T-cell (primary cell): Measurements from ENCODE around the gene FGGY. TPM values are rescaled to one million over a fixed set of nuclear protein-coding genes. Genes with fewer than 3 reads are reported as not detected.
A peak's percentile ranks its signal among the peaks of the same experiment; 100 is the strongest.
"Not testable (repeated sequence)": the region's sequence is repeated elsewhere in the genome, so short reads cannot be mapped to it uniquely, and the experiment has no call there.

Source experiments
- ATAC-seq, 4 experiments: fragments of 200-7000 bp in 3 of 4; fragments of 150-1000 bp in 1 of 4; cut with Tn5 transposase; replicated peaks in 1 of 4; 1 replicate in 3 of 4; 2 replicates in 1 of 4; pipeline ENCODE4 v1.10.0; 2021; ENCODE audit warnings: moderate library complexity in 3 of 4, mild to moderate bottlenecking in 2 of 4, moderate number of reproducible peaks in 1 of 4
- CTCF ChIA-PET, 2 donors: fragments of 300-600 bp; sonication (Branson Sonifier 250); formaldehyde crosslinking; loops; one replicate each; lab custom pipeline; 2022; ENCODE audit warnings: antibody characterized with exemption in 2 of 2; lab: Charles Lee
- POLR2A ChIA-PET, 2 donors: fragments of 300-600 bp; sonication (Branson Sonifier 250); formaldehyde crosslinking; loops; one replicate each; lab custom pipeline; 2022; ENCODE audit warnings: antibody characterized with exemption in 2 of 2; lab: Charles Lee
- DNase-seq, 35 experiments: peaks; one replicate each; pipeline versions ENCODE4 v3.0.0 to v3.0.0-alpha.2; 2013 to 2023
- H3K27ac ChIP-seq: one replicate; pipeline ENCODE4 v1.5.1; 2013; ENCODE audit warnings: low read length
- H3K27me3 ChIP-seq, 2 experiments: replicated peaks in 1 of 2; 1 replicate in 1 of 2; 2 replicates in 1 of 2; pipeline versions ENCODE4 v1.6.1 to v1.7.0; 2013; ENCODE audit warnings: low read length in 1 of 2, mixed read lengths in 1 of 2; ENCODE audit not compliant: control insufficient read depth in 2 of 2, insufficient read depth in 2 of 2; ENCODE audit errors: extremely low read depth in 1 of 2
- H3K36me3 ChIP-seq, 2 donors: 1 replicate in 1 of 2; 2 replicates in 1 of 2; pipeline versions ENCODE4 v1.6.1 to v1.7.0; 2013; ENCODE audit warnings: low read length in 1 of 2; ENCODE audit not compliant: control insufficient read depth in 2 of 2, insufficient read depth in 1 of 2; ENCODE audit errors: extremely low read depth in 1 of 2
- H3K4me1 ChIP-seq, 2 experiments: 1 replicate in 1 of 2; 2 replicates in 1 of 2; pipeline versions ENCODE4 v1.6.1 to v1.7.0; 2013; ENCODE audit warnings: low read length in 2 of 2, mixed read lengths in 1 of 2; ENCODE audit not compliant: insufficient read depth in 2 of 2, control insufficient read depth in 1 of 2; ENCODE audit errors: extremely low read depth in 1 of 2
- H3K4me3 ChIP-seq, 2 donors: 1 replicate in 1 of 2; 2 replicates in 1 of 2; pipeline versions ENCODE4 v1.5.1 to v1.7.0; 2013; ENCODE audit warnings: mild to moderate bottlenecking in 2 of 2, low read length in 1 of 2, moderate library complexity in 1 of 2; ENCODE audit not compliant: control insufficient read depth in 1 of 2; ENCODE audit errors: extremely low read depth in 1 of 2
- H3K9me3 ChIP-seq: 2 replicates; pipeline ENCODE4 v1.7.0; 2013
- H3K27ac Mint-ChIP-seq, 2 donors: one replicate each; pipeline ENCODE4 v1.8.0; 2020 to 2021; ENCODE audit warnings: mild to moderate bottlenecking in 2 of 2, mixed read lengths in 2 of 2
- H3K27me3 Mint-ChIP-seq, 2 donors: one replicate each; pipeline ENCODE4 v1.8.0; 2021 to 2022; ENCODE audit warnings: mixed read lengths in 2 of 2
- H3K36me3 Mint-ChIP-seq: one replicate; pipeline ENCODE4 v1.8.0; 2021; ENCODE audit warnings: mixed read lengths
- H3K4me1 Mint-ChIP-seq, 3 donors: one replicate each; pipeline ENCODE4 v1.8.0; 2020 to 2022; ENCODE audit warnings: mixed read lengths in 3 of 3, mild to moderate bottlenecking in 1 of 3
- H3K4me3 Mint-ChIP-seq, 3 donors: one replicate each; pipeline ENCODE4 v1.8.0; 2020 to 2022; ENCODE audit warnings: mild to moderate bottlenecking in 3 of 3, mixed read lengths in 3 of 3, moderate library complexity in 3 of 3
- H3K9me3 Mint-ChIP-seq, 3 donors: one replicate each; pipeline ENCODE4 v1.8.0; 2020 to 2022; ENCODE audit warnings: mixed read lengths in 3 of 3
- WGBS: methylation state at CpG from one replicate; pipeline ENCODE4 v1.1.5; 2013; ENCODE audit warnings: missing lambda C conversion rate; ENCODE audit not compliant: insufficient coverage; 5-methylcytosine and 5-hydroxymethylcytosine counted together
- total RNA-seq, 35 experiments: library from RNA in 6 of 35; stranded (reverse) in 6 of 35; fragments of 120-200 nt in 1 of 35; gene quantifications; one replicate each; pipeline versions ENCODE4 v1.2.1 to v1.2.4 and lab custom pipeline; 2013 to 2026

FGGY gene
- total RNA-seq, 5 donors from 2014 or later (not counting 1 experiment from before 2014, with no cell fraction given), result 7.8 to 21.7 (median 12.6) TPM

- Mint-ChIP-seq H3K4me3 (no peak overlapping the region), H3K4me1 (peaks cover 2 to 8% (median 6%) of the 10 kb centered on the region in 3 donors), H3K36me3 (peaks cover 47% of the 10 kb centered on the region), H3K27ac (no peak overlapping the region), H3K27me3 (no peaks in the 10 kb centered on the region), H3K9me3 (peaks cover 4 to 25% (median 12%) of the 10 kb centered on the region in 3 donors)
- Histone ChIP-seq H3K27ac (no peak overlapping the region), H3K4me1 (no peaks in the 10 kb centered on the region), H3K9me3 (no peaks in the 10 kb centered on the region), H3K27me3 (no peaks in the 10 kb centered on the region), H3K4me3 (no peak overlapping the region), H3K36me3 (no peaks in the 10 kb centered on the region)
- ChIA-PET CTCF (no interaction called here), POLR2A (no interaction called here)
- ATAC-seq (no peak), DNase-seq (no peak)
- 83% methylated on average over 1 of the region's 1 CpG for WGBS
Observed at GRCh38 chr1:59557549-59557885, 260.6 kb downstream of the FGGY start.

DNA sequence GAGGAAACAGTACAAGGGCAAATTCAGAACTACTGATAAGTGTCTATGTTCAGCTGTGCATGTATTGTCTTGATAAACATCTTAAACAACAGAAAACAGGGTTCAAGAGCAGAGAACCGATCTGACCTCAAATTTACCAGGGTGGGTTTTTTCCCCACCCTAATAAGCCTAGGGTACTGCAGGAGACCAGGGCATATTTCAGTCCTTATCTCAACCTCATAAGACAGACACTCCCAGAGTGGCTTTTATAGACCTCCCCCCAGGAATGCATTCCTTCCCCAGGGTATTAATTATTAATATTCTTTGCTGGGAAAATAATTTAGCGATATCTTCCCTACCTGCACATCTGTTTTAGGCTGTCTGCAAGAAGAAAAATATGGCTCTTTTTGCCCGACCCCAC, 261.7 kb downstream of the FGGY start:
- H3K4me3 Mint-ChIP-seq, H3K27me3 Mint-ChIP-seq, H3K27ac Mint-ChIP-seq, DNase-seq, H3K27ac ChIP-seq, ATAC-seq, POLR2A ChIA-PET, CTCF ChIA-PET, H3K27me3 ChIP-seq, H3K4me1 ChIP-seq, H3K4me3 ChIP-seq, H3K4me1 Mint-ChIP-seq, H3K9me3 ChIP-seq, H3K36me3 ChIP-seq: not testable (repeated sequence)
- Mint-ChIP-seq H3K36me3 (peaks cover 47% of the 10 kb centered on the region), H3K9me3 (peaks cover 4 to 25% (median 12%) of the 10 kb centered on the region in 3 donors)
- WGBS, result 100% methylated on average over 1 of the region's 3 CpGs

GRCh38 chr1:59560807-59561450, 264.0 kb downstream of the FGGY start:
- Histone ChIP-seq H3K27ac (no peak overlapping the region), H3K36me3 (no peaks in the 10 kb centered on the region), H3K4me1 (no peaks in the 10 kb centered on the region), H3K4me3 (no peak overlapping the region), H3K27me3 (no peaks in the 10 kb centered on the region), H3K9me3 (no peaks in the 10 kb centered on the region)
- ATAC-seq, result peak in 1 of 4 experiments; percentile 37
- Mint-ChIP-seq H3K4me1 (peaks cover 2 to 11% (median 8%) of the 10 kb centered on the region in 3 donors), H3K27me3 (no peaks in the 10 kb centered on the region), H3K9me3 (peaks cover 4 to 25% (median 12%) of the 10 kb centered on the region in 3 donors), H3K4me3 (no peak overlapping the region), H3K36me3 (peaks cover 29% of the 10 kb centered on the region), H3K27ac (no peak overlapping the region)
- ChIA-PET POLR2A (no interaction called here), CTCF (no interaction called here)
- 90% methylated on average over 4 of the region's 6 CpGs for WGBS
- no peak for DNase-seq

- H3K36me3 ChIP-seq, result no peaks in the 10 kb centered on the region
- H3K27me3 Mint-ChIP-seq, result no peaks in the 10 kb centered on the region
- no peak overlapping the region for H3K27ac ChIP-seq
- ATAC-seq (no peak), DNase-seq (no peak)
- CTCF ChIA-PET, result no interaction called here
- POLR2A ChIA-PET, result no interaction called here
- no peak overlapping the region for H3K27ac Mint-ChIP-seq
- H3K27me3 ChIP-seq, result no peaks in the 10 kb centered on the region
- peaks cover 24% of the 10 kb centered on the region for H3K36me3 Mint-ChIP-seq
- no CpG with 5 or more reads among the region's 1 CpG for WGBS
- H3K4me3 Mint-ChIP-seq, result no peak overlapping the region
- no peaks in the 10 kb centered on the region for H3K4me1 ChIP-seq
- peaks cover 4 to 25% (median 11%) of the 10 kb centered on the region in 3 donors for H3K9me3 Mint-ChIP-seq
- H3K9me3 ChIP-seq, result no peaks in the 10 kb centered on the region
- peaks cover 2 to 12% (median 8%) of the 10 kb centered on the region in 3 donors for H3K4me1 Mint-ChIP-seq
- no peak overlapping the region for H3K4me3 ChIP-seq
Observed at GRCh38 chr1:59561796-59562195, 264.9 kb downstream of the FGGY start.

GRCh38 chr1:59564192-59564891, 267.4 kb downstream of the FGGY start:
- H3K27ac Mint-ChIP-seq, result no peak overlapping the region
- ChIA-PET CTCF (no interaction called here), POLR2A (interaction anchor here in 1 of 2 donors (0.6 kb wide), 1 partner anchor 1111 kb away, joined by 3 read pairs; no protein-coding TSS in a partner anchor)
- Histone ChIP-seq H3K27ac (no peak overlapping the region), H3K9me3 (no peaks in the 10 kb centered on the region), H3K27me3 (no peaks in the 10 kb centered on the region), H3K4me3 (no peak overlapping the region), H3K36me3 (no peaks in the 10 kb centered on the region), H3K4me1 (no peaks in the 10 kb centered on the region)
- 100% methylated on average over 1 of the region's 6 CpGs for WGBS
- peaks cover 4% of the 10 kb centered on the region for H3K36me3 Mint-ChIP-seq
- peaks cover 2 to 12% (median 8%) of the 10 kb centered on the region in 3 donors for H3K4me1 Mint-ChIP-seq
- no peaks in the 10 kb centered on the region for H3K27me3 Mint-ChIP-seq
- H3K4me3 Mint-ChIP-seq, result no peak overlapping the region
- DNase-seq, result no peak
- peaks cover 0 to 6% (median 0%) of the 10 kb centered on the region in 3 donors for H3K9me3 Mint-ChIP-seq
- no peak for ATAC-seq

DNA sequence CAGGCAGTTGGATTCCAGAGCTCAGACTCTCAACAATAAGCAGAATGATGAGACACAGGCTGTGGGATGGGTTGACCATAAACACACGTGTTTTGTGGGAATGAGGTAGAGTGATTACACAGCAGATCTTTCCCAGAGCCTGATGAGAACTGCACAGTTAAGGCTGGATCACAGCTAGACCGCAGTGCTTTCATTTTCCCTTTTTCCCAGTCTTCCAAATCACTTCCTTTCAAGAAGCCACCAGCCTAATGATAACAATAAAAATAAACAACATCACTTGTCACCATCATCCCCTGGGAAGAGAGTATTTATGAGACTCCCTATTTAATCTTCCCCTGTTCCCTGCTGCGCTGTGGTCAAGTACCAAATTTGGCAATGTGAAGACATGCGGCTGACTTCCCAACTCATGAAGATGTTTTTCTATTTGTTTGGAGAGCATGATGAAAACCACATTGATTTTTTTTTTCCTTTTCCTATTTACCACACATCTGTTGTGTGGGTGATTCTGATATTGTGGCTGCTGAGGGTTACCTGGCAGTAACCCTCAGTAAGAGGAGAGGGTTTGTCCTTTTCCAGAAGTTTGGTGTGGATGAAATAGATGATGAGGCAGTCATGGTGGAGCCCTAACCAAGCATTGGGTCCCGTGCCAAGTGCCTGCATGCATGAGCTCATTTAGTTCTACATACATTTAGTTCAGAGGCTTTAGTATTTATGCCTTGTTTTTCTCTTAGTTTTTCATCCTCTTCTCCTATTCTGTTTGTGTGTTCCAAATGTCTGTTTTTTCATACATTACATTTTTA, 268.9 kb downstream of the FGGY start:
- H3K9me3 Mint-ChIP-seq, result no peaks in the 10 kb centered on the region
- no peak overlapping the region for H3K4me3 Mint-ChIP-seq
- POLR2A ChIA-PET, result no interaction called here
- H3K36me3 Mint-ChIP-seq, result no peaks in the 10 kb centered on the region
- H3K36me3 ChIP-seq, result no peaks in the 10 kb centered on the region
- H3K27ac ChIP-seq, result no peak overlapping the region
- DNase-seq, result no peak
- H3K27ac Mint-ChIP-seq, result no peak overlapping the region
- no peak overlapping the region for H3K4me3 ChIP-seq
- WGBS, result no CpG with 5 or more reads among the region's 5 CpGs
- CTCF ChIA-PET, result no interaction called here
- H3K4me1 Mint-ChIP-seq, result peaks cover 15 to 20% (median 18%) of the 10 kb centered on the region in 3 donors
- H3K27me3 Mint-ChIP-seq, result no peaks in the 10 kb centered on the region
- H3K9me3 ChIP-seq, result no peaks in the 10 kb centered on the region
- ATAC-seq, result no peak
- no peaks in the 10 kb centered on the region for H3K27me3 ChIP-seq
- H3K4me1 ChIP-seq, result peaks cover 9 to 10% of the 10 kb centered on the region in 2 experiments
